NB4 (cell line): ENCODE data around the gene ELK3.

Experiments
- MYC ChIP-seq: IDR thresholded peaks from 2 replicates; pipeline ENCODE4 v1.6.1; 2011; ENCODE audit warnings: low read depth, low read length
- POLR2A ChIP-seq: IDR thresholded peaks from 2 replicates; pipeline ENCODE4 v1.6.1; 2011; ENCODE audit warnings: mild to moderate bottlenecking; ENCODE audit not compliant: insufficient read length; ENCODE audit errors: extremely low read depth
- TF ChIP-seq, protein P1 (sequence below): IDR thresholded peaks from one replicate; pipeline ENCODE4 v1.5.1; 2012; ENCODE audit warnings: low read depth, low read length

DNA sequence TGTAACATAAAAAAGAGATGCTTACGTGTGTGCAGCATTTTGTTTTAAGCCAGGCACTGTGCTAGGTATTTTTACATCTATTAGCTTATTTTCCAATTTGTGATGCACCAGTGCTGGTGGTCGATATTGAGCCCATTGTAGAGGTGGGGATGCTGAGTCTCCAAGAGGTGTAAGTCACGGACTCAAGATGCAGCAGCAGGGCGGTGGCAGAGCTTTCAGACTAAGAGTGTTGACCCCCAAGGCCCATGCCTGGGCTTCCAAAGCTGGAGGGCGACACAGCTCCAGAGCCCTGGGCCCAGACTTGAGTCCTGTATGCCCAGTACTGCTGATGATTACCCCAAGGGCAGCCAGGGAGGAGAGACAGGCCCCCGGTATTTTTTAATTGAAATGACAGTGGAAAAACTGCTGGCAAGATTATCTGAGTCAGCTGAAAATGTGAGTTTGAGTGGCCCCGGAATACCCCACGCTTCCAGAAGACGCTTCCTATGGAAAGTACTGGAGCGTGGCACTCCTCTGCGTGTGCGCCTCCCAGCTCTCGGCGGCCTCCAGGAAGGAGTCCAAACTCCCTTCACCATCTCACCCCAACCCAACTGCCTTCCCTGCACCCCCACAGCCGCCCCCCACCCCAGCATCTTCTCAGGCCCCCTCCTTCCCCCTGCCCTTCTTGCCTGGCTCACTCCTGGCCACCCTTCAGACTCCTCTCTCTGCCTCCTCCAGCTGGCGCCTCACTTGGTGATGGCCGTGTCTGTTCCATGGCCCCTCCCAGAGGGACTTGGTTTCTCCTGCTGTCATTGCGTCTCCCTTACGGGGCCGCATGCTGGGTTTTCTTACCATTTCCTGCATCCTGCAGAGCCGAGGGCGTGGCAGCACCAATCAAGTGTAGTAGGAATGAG, 40.7 kb downstream of the ELK3 start:
- TF ChIP-seq POLR2A (no peak), MYC (no peak)
- TF ChIP-seq, protein P1, sequence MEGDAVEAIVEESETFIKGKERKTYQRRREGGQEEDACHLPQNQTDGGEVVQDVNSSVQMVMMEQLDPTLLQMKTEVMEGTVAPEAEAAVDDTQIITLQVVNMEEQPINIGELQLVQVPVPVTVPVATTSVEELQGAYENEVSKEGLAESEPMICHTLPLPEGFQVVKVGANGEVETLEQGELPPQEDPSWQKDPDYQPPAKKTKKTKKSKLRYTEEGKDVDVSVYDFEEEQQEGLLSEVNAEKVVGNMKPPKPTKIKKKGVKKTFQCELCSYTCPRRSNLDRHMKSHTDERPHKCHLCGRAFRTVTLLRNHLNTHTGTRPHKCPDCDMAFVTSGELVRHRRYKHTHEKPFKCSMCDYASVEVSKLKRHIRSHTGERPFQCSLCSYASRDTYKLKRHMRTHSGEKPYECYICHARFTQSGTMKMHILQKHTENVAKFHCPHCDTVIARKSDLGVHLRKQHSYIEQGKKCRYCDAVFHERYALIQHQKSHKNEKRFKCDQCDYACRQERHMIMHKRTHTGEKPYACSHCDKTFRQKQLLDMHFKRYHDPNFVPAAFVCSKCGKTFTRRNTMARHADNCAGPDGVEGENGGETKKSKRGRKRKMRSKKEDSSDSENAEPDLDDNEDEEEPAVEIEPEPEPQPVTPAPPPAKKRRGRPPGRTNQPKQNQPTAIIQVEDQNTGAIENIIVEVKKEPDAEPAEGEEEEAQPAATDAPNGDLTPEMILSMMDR, result no peak
